ENCODE results near the gene LARGE2.

LARGE2 gene

GRCh38 chr11:45922425-45923082 lies at the start of gene LARGE2:
LARGE2 (plus strand) TSS chr11:45922656; CDS start chr11:45922883, 227 bp downstream.
- DNase-seq (ENCODE audit: low read depth in 2 of 2), result no peak

DNA sequence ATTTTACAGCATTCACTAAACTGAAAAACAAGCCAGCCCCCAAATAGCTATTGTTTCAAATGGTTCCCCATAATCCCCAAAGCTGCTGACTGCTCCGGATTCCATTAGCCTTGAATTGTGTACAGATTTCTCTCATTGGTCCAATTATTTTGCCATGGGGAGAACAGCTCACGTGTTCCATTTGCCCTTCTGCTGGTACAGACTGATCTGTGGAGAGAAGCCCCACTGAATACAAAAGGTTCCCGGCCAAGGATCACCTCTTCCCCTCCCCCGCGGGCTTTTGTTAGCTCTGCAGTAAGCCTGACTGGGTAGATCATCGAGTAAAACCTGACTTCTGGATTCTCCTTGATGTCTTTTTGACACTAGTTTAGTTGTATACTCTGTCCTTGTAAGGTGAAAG lies 46.1 kb upstream of the LARGE2 start:
- no peak for DNase-seq (ENCODE audit: low read depth in 2 of 2)

DNA sequence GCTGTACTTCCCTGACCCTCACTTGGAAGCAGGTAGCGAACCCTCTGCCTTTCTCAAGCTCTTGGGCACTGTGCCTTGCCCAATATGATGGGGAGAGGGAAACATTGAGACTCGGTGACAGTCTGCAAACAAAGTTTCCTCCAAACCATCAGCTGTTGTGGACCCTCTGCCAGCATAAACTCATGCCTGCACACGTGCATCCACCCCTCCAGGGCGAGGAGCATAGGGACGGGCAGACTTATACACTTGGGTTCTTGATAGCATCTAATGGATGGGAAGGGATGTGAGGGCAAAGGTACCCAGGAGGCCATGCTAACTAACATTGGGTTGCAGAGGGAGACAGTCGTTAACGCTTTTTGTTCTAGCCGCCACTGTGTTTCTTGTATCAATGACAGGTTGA lies 45.2 kb upstream of the LARGE2 start:
- no peak for DNase-seq (ENCODE audit: low read depth in 2 of 2)

GRCh38 chr11:45877845-45878244 lies 44.6 kb upstream of the LARGE2 start:
- no peak for DNase-seq (ENCODE audit: low read depth in 2 of 2)

DNA sequence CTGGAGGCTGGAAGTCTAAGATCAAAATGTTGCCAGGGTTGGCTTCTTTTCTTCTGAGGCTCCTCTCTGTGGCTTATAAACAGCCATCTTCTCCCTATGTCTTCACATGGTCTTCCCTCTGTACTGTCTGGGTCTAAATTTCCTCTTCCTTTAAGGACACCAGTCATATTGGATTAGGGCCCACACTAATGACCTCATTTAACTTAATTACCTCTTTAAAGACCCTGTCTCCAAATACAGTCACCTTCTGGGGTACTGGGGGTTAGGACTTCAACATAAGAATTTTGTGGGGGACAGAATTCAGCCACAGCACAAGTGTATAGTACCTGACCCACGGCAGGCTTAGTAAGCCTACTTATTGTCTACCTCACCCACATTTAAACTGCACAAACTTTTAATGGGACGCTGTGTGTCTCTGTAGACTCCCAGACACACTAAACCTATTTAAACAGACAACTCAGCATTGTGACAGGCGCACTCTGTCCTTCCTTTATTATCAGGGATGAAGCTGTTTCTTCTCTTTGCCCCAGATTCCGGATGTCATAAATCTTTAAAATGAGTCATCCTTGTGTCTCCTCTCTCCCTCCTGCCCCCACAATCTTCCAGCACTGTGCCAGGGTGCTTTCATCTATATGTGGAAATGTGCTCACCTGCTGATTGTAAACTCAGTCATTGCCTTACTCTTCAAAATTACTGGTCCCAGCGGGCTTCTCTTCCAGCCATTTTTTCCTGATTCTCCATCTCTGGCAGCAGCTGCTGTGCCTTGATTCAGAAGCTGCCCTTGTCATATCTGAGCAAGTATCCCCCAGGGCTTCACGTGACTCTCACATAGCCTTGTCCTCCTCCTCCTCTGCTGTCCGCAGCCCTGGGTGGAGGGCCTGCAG lies 42.4 kb upstream of the LARGE2 start:
- no peak for DNase-seq (ENCODE audit: low read depth in 2 of 2)

DNA sequence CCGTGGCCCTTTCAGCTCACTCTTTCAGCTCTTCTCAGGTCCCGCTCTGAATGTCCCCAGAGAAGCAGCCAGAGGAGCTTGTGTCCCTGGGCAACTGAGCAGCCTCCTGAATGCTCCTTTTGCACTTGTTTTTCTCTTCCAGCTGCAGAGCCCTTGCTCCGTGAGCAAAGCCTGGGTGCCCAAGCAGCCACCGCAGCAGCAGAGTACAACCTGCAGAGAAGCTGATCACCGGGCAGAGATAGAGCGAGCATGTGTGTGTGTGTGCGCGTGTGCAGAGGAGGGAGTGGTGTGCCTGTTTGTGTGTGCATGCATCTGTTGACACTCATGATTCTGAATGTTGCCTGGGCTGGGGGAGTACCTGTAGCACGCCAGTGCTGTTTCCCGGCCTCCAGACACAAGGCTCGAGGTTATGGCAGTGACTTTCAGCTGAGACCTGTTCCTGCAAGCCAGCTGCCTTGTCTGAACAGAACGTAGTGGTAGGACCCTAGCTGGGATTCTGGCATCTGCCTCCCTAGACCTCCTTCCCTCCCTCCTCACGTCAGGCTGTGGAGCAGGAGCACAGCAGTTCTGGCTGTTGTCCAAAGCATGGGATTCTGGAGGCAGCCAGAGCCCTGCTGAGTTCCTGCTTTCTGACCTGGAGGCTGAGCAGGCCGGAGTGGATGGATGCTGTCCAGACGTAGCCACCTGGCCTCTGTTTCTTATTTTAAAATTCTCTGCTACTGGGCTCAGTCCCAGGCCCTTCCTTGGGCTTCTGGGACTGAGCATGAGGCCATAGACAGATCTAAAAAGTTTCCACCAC lies 41.5 kb upstream of the LARGE2 start:
- DNase-seq (ENCODE audit: low read depth in 2 of 2), result no peak

- DNase-seq (ENCODE audit: low read depth in 2 of 2), result no peak
Observed at GRCh38 chr11:45881708-45882368, 40.6 kb upstream of the LARGE2 start.

DNA sequence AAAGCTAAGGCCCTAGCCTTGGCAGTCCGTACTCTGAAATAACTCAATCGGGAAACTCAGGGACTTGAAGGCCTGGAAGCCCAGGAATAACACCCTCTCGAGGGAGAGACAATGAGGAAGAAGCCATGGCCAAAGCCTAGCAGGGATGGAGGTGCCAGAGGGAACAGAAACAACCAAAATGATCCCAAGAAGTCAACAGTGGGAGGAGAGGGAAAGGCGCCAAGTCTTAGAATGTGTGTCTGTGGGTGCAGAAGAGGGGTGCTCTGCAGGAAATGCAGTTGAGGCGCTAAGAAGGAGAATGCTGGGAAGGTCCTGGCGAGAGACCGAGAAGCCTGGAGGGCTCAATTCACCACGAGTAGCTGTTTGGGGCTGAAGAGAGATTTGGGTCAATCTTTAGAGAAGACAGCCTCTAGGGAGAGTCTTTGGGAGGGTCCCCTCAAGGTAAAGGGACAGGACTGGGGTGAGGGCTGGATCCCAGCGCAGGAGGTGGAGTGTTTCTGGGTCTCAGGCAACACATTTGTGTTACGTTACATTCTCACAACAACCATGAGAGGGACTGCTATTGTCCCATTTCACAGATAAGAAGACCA lies 37.8 kb upstream of the LARGE2 start:
- no peak for DNase-seq (ENCODE audit: low read depth in 2 of 2)

- DNase-seq (ENCODE audit: low read depth in 2 of 2), result peak; percentile 29 to 31
Observed at GRCh38 chr11:45885274-45885920, 37.1 kb upstream of the LARGE2 start, which contains the start of gene MAPK8IP1. MAPK8IP1 (plus strand) TSS chr11:45885651; CDS start chr11:45885821, 170 bp downstream.

DNA sequence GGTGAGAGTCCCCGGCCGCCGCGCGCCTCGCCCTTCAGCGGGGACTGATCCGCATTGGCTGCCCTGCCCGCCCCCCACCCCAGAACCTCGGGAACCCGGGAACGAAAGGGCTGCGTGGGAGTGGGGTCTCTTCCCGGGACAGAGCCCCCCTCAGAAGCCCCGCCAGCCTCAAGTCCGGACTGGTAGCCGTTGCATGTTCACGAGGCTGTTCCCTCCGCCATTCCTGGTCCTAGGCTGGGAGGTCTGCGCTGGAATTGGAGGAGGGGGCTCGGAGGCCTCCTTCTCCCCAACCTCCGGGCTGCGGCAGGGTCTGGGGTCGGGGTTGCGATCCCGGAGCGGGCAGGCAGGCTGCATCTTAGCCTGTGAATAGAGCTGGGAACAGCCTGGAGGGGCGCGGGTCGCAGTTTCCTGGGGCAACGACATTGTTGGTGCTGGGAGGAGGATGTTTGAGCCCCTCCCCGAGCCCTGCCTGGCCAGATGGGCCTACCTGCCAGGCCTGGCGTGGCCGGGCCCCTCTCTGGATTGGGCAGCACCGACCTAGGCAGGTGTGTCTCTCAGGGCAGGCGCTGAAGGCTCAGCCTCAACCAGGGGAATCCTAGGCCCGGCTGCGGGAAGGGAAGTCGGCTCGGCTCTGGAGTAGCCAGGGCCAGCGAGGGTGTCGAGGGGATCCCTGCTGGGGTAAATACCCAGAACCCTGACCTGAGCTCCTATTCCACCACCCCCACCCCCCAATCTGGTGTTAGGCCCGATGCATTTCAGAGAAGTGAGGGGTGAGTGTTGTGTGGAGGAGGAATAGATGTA lies 36.3 kb upstream of the LARGE2 start:
- DNase-seq (ENCODE audit: low read depth in 2 of 2), result no peak

DNA sequence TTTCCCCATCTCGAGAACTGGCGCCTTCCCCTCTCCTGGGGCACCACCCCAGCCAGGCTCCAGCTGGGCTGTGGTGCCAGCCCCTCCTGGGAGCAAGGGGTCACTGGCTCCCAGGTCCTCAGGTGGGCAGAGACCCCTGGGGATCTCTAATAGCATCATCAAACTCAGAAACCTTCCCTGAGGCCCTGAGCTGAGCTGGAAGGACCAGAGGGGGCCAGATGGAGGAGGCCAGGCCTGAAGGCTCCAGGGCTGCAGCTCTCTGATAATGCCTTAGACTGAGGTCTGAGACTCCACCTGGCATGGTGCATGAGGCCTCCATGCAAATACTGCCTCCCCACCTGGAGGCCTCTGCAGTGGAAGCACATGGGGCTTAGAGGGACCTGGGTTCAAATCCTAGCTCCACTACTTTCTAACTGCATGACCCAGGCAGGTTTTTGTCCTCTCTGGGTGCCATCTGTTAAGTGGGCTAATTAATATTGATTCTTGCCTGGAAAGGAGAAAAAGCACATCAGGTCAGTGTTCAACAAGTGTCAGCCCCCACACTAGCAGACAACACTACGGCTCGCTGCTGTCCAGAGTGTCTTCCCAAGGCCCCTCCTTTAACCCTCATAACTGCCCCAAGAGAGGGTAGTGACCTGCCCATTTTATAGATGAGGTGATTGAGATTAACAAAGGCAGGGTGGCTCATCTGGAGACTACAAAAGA lies 35.5 kb upstream of the LARGE2 start:
- no peak for DNase-seq (ENCODE audit: low read depth in 2 of 2)

DNA sequence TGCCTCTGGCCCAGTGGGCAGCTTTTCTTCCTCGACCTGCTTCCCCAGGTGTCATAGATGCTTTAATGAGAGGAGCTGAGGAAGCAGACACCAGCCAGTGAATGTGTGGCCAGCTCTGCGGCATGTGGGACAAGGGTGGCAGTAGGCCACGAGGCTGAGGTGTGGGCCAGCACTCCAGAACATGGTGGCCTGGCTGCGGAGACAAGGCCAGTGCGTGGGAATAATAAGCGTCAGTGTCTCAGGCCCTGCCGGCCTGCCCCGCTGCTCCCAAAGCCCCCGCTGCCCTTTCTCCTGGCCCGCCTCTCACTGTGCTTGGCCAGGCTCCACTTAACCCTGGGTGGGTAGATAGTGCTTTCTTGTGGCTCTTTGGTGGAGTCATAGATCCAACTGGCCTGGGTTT lies 34.9 kb upstream of the LARGE2 start:
- no peak for DNase-seq (ENCODE audit: low read depth in 2 of 2)

GRCh38 chr11:45889555-45889954 lies 32.9 kb upstream of the LARGE2 start:
- DNase-seq (ENCODE audit: low read depth in 2 of 2), result no peak

DNA sequence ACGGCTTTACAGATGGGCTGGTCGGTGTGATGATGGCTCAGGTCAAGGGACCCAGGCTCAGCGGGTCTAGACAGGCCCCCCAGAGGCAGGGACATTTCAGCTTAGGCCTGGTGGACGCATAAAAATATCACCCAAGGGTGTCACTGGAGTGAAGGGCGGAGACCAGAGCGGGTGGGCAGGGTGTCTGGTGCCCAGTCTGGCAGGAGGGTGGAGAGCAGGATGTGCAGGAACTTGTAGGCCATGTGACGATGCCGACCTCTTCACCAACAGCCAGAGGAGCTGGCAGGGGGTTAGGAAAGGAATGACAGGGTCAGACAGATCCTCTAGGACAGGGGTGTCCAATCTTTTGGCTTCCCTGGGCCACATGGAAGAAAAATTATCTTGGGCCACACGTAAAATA lies 32.5 kb upstream of the LARGE2 start:
- no peak for DNase-seq (ENCODE audit: low read depth in 2 of 2)

DNA sequence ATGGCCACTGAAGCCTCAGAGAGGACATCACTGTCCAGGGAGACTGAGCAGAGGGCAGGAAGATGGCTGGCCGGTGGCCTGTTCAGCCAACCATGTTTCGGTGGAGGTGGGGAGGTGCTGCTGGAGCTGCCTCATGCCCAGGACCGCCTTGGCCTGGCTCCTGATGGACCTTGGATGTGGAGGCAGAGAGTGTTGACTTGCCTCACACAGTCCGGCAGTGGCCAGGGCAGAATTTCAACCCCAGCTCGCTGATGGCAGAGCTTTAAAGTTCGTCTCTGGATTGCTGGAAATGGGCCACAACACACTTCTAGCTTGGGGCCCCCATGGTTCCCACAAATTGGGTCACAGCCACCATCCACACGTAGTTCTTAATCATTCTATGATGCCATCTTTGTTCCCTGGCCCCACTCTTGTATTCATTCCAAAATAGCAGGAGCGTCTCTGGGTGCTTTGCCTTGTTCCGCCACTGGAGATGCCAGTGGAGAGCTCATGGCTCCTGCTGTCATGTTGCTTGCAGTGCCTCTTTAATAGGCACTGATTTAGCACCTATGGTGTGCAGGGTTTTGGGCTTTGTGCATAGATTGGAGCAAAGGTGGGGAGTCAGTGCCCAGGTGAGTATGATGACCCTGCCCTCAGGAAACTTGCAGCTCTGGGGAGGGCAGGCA lies 31.4 kb upstream of the LARGE2 start:
- no peak for DNase-seq (ENCODE audit: low read depth in 2 of 2)

- no peak for DNase-seq (ENCODE audit: low read depth in 2 of 2)
Observed at GRCh38 chr11:45892856-45893255, 29.6 kb upstream of the LARGE2 start.

- no peak for DNase-seq (ENCODE audit: low read depth in 2 of 2)
Observed at GRCh38 chr11:45894555-45895247, 27.8 kb upstream of the LARGE2 start.

Data from activated CD4-positive, alpha-beta T cell treated with anti-CD3 and anti-CD28 coated beads for 24 hours (primary cell).